Measurements from ENCODE around the gene JMY.

JMY gene

GRCh38 chr5:79285285-79285684, 49.4 kb downstream of the JMY start:
- DNase-seq (ENCODE audit: extremely low read depth in 1 of 2, low read depth in 1 of 2), result no peak

- DNase-seq (ENCODE audit: extremely low read depth in 1 of 2, low read depth in 1 of 2), result no peak
These were observed 49.9 kb downstream of the JMY start for GRCh38 chr5:79285833-79286232.

GRCh38 chr5:79287380-79287779, 51.4 kb downstream of the JMY start:
- no peak for DNase-seq (ENCODE audit: extremely low read depth in 1 of 2, low read depth in 1 of 2)

- DNase-seq (ENCODE audit: extremely low read depth in 1 of 2, low read depth in 1 of 2), result no peak
These were observed 52.0 kb downstream of the JMY start for GRCh38 chr5:79287907-79288306.

- DNase-seq (ENCODE audit: extremely low read depth in 1 of 2, low read depth in 1 of 2), result no peak
These were observed 59.1 kb downstream of the JMY start for GRCh38 chr5:79295029-79295428.

GRCh38 chr5:79297661-79298060, 61.7 kb downstream of the JMY start:
- DNase-seq (ENCODE audit: extremely low read depth in 1 of 2, low read depth in 1 of 2), result no peak

- no peak for DNase-seq (ENCODE audit: extremely low read depth in 1 of 2, low read depth in 1 of 2)
These were observed 65.2 kb downstream of the JMY start for GRCh38 chr5:79301046-79301712.

- DNase-seq (ENCODE audit: extremely low read depth in 1 of 2, low read depth in 1 of 2), result no peak
These were observed 66.5 kb downstream of the JMY start for GRCh38 chr5:79302454-79302853.

GRCh38 chr5:79305706-79306105, 69.8 kb downstream of the JMY start:
- DNase-seq (ENCODE audit: extremely low read depth in 1 of 2, low read depth in 1 of 2), result no peak

GRCh38 chr5:79318935-79319614, 83.1 kb downstream of the JMY start:
- DNase-seq (ENCODE audit: extremely low read depth in 1 of 2, low read depth in 1 of 2), result no peak

GRCh38 chr5:79329453-79329852, 93.5 kb downstream of the JMY start:
- DNase-seq (ENCODE audit: extremely low read depth in 1 of 2, low read depth in 1 of 2), result no peak

GRCh38 chr5:79330071-79330470, 94.1 kb downstream of the JMY start:
- no peak for DNase-seq (ENCODE audit: extremely low read depth in 1 of 2, low read depth in 1 of 2)

- DNase-seq (ENCODE audit: extremely low read depth in 1 of 2, low read depth in 1 of 2), result no peak
These were observed 98.1 kb downstream of the JMY start for GRCh38 chr5:79333852-79334557.

- DNase-seq (ENCODE audit: extremely low read depth in 1 of 2, low read depth in 1 of 2), result no peak
These were observed 110.5 kb downstream of the JMY start for GRCh38 chr5:79346420-79346824.

- DNase-seq (ENCODE audit: extremely low read depth in 1 of 2, low read depth in 1 of 2), result no peak
These were observed 113.1 kb downstream of the JMY start for GRCh38 chr5:79349047-79349446.

GRCh38 chr5:79349881-79350280, 114.0 kb downstream of the JMY start:
- no peak for DNase-seq (ENCODE audit: extremely low read depth in 1 of 2, low read depth in 1 of 2)

- no peak for DNase-seq (ENCODE audit: extremely low read depth in 1 of 2, low read depth in 1 of 2)
These were observed 121.5 kb downstream of the JMY start for GRCh38 chr5:79357398-79357797.

Measured in stimulated activated CD8-positive, alpha-beta memory T cell treated with anti-CD3 and anti-CD28 coated beads, Interleukin-7, amount 100 ng/mL, for 48 hours (primary cell).